ENCODE measurements around the gene MCF2L2. TPM values are rescaled to one million over a fixed set of nuclear protein-coding genes. Genes with fewer than 3 reads are reported as not detected.

MCF2L2 gene
- total and polyA plus RNA-seq, 2 donors (not counting 3 experiments of a cell fraction or from before 2014, with no cell fraction given), result 0.15 to 1.1 TPM

GRCh38 chr3:183301937-183302580 lies 126.4 kb downstream of the MCF2L2 start:
- FAIRE-seq, result no peak
- no peaks in the 10 kb centered on the region for H3K9me3 ChIP-seq (replicated peaks; ENCODE audit: control insufficient read depth, insufficient read depth, low read length)
- peaks cover 4% of the 10 kb centered on the region for H3K4me1 ChIP-seq (ENCODE audit: control insufficient read depth, extremely low read depth, insufficient read depth, low read length)
- DNase-seq (ENCODE audit: low read depth, low spot score), result no peak
- no peaks in the 10 kb centered on the region for H3K27me3 ChIP-seq (ENCODE audit: control insufficient read depth in 2 of 2, insufficient read depth in 2 of 2, low read length in 2 of 2)
- H3K4me3 ChIP-seq (replicated peaks in 1 of 3; ENCODE audit: insufficient read depth in 1 of 3, low read depth in 1 of 3, low read length in 3 of 3), result no peak overlapping the region
- no peaks in the 10 kb centered on the region for H3K79me2 ChIP-seq (ENCODE audit: control insufficient read depth, insufficient read depth, low read length)
- H2AFZ ChIP-seq (ENCODE audit: low read depth, low read length), result no peak overlapping the region
- ChIA-PET CTCF (interaction anchor here (1.2 to 1.4 kb wide), 3 partner anchors 49 to 117 kb away, joined by 3 to 5 read pairs (median 3); partner anchors contain the start of gene B3GNT5), POLR2A (no interaction called here)
- dilution Hi-C loops (cut with MboI; ENCODE audit: extremely low pct_ligation_motif_present, low sequenced_read_pairs), result no loop called here
- H3K36me3 ChIP-seq (ENCODE audit: control insufficient read depth in 2 of 2, extremely low read depth in 1 of 2, insufficient read depth in 2 of 2, low read length in 2 of 2), result no peaks in the 10 kb centered on the region
- no TSS peak for BruUV-seq (replicated peaks)
- intact Hi-C loops (cut with micrococcal nuclease), result no loop called here
- H3K27ac ChIP-seq (ENCODE audit: insufficient read depth, low read depth, low read length), result no peak overlapping the region
- no peak for TF ChIP-seq GATA2 (IDR thresholded peaks at IDR 0.05; ENCODE audit: insufficient read depth, insufficient read length, low read depth, low read length)
- TF ChIP-seq EZH2 (IDR thresholded peaks at IDR 0.05; ENCODE audit: borderline replicate concordance, low read depth, low read length, severe bottlenecking), result no peak
- no peak for TF ChIP-seq MAX (IDR thresholded peaks at IDR 0.05; ENCODE audit: insufficient read depth, insufficient read length)
- no peak for TF ChIP-seq POLR2A (IDR thresholded peaks at IDR 0.05; ENCODE audit: low read depth, low read length)
- TF ChIP-seq JUN (IDR thresholded peaks at IDR 0.05; ENCODE audit: borderline replicate concordance, insufficient read depth, insufficient read length, low read depth), result no peak
- TF ChIP-seq FOS (IDR thresholded peaks at IDR 0.05; ENCODE audit: borderline replicate concordance, insufficient read depth, low read length), result no peak
- TF ChIP-seq POLR2AphosphoS5 (IDR thresholded peaks at IDR 0.05; ENCODE audit: insufficient read depth, low read depth, low read length), result no peak
- TF ChIP-seq MYC (IDR thresholded peaks at IDR 0.05; ENCODE audit: low read depth, low read length), result no peak
- TF ChIP-seq CTCF (IDR thresholded peaks at IDR 0.05; ENCODE audit: extremely low read depth in 1 of 2, insufficient read depth in 1 of 2, low read depth in 1 of 2, low read length in 2 of 2), result no peak
- H4K20me1 ChIP-seq (replicated peaks; ENCODE audit: control insufficient read depth, extremely low read depth, insufficient read depth, low read length), result no peaks in the 10 kb centered on the region
- no peak overlapping the region for H3K4me2 ChIP-seq (ENCODE audit: insufficient read depth, low read length)
- no peak overlapping the region for H3K9ac ChIP-seq (replicated peaks; ENCODE audit: extremely low read depth, insufficient read depth, low read length)
- no peaks in the 10 kb centered on the region for H3K9me1 ChIP-seq (replicated peaks; ENCODE audit: control insufficient read depth, extremely low read depth, insufficient read depth, low read length)
